Common myeloid progenitor, CD34-positive (primary cell): ENCODE measurements around the gene KRT78.

ENCODE experiments used
- CTCF ChIA-PET: fragments of 350-600 bp; sonication (Branson Sonifier 250); formaldehyde crosslinking; loops from one replicate; lab custom pipeline; 2021; ENCODE audit warnings: antibody characterized with exemption; lab: Charles Lee
- POLR2A ChIA-PET: fragments of 350-600 bp; sonication (Branson Sonifier 250); formaldehyde crosslinking; loops from one replicate; lab custom pipeline; 2021; ENCODE audit warnings: antibody characterized with exemption; lab: Charles Lee
- DNase-seq, 3 donors: peaks; one replicate each; pipeline versions ENCODE4 v3.0.0 to v3.0.0-alpha.2; 2013
- H3K27ac ChIP-seq, 2 experiments: 1 replicate in 1 of 2; 2 replicates in 1 of 2; pipeline ENCODE4 v1.7.0; 2013; ENCODE audit warnings: inconsistent platforms in 2 of 2, low read length in 2 of 2, mild to moderate bottlenecking in 2 of 2, low read depth in 1 of 2, moderate library complexity in 1 of 2; ENCODE audit not compliant: severe bottlenecking in 2 of 2, insufficient read depth in 1 of 2, poor library complexity in 1 of 2
- H3K27me3 ChIP-seq, 5 experiments: replicated peaks in 2 of 5; 1 replicate in 3 of 5; 2 replicates in 2 of 5; pipeline versions ENCODE4 v1.6.1 to v1.7.0; 2013; ENCODE audit warnings: low read length in 4 of 5, mild to moderate bottlenecking in 2 of 5, moderate library complexity in 2 of 5, inconsistent platforms in 1 of 5; ENCODE audit not compliant: insufficient read depth in 5 of 5, control insufficient read depth in 4 of 5
- H3K36me3 ChIP-seq, 4 experiments: 1 replicate in 2 of 4; 2 replicates in 2 of 4; pipeline versions ENCODE4 v1.6.1 to v1.7.0; 2013; ENCODE audit warnings: low read length in 3 of 4, control low read depth in 1 of 4, mild to moderate bottlenecking in 1 of 4; ENCODE audit not compliant: control insufficient read depth in 4 of 4, insufficient read depth in 4 of 4
- H3K4me1 ChIP-seq, 4 experiments: 1 replicate in 3 of 4; 2 replicates in 1 of 4; pipeline versions ENCODE4 v1.6.1 to v1.7.1; 2013; ENCODE audit warnings: low read length in 3 of 4, mild to moderate bottlenecking in 3 of 4, control low read depth in 1 of 4, inconsistent platforms in 1 of 4, moderate library complexity in 1 of 4; ENCODE audit not compliant: control insufficient read depth in 4 of 4, insufficient read depth in 4 of 4; ENCODE audit errors: control extremely low read depth in 1 of 4
- H3K4me3 ChIP-seq, 7 experiments: 1 replicate in 4 of 7; 2 replicates in 3 of 7; pipeline versions ENCODE4 v1.5.1 to v1.7.0; 2013; ENCODE audit warnings: mild to moderate bottlenecking in 7 of 7, low read length in 6 of 7, moderate library complexity in 6 of 7, inconsistent platforms in 2 of 7, low read depth in 2 of 7, control low read depth in 1 of 7; ENCODE audit not compliant: insufficient read depth in 4 of 7, control insufficient read depth in 1 of 7; ENCODE audit errors: extremely low read depth in 1 of 7
- H3K9me3 ChIP-seq, 5 experiments: 1 replicate in 4 of 5; 2 replicates in 1 of 5; pipeline versions ENCODE4 v1.6.1 to v1.7.1; 2013; ENCODE audit warnings: low read length in 4 of 5, mild to moderate bottlenecking in 2 of 5, inconsistent platforms in 1 of 5, low read depth in 1 of 5, moderate library complexity in 1 of 5; ENCODE audit not compliant: control insufficient read depth in 4 of 5, insufficient read depth in 2 of 5; ENCODE audit errors: control extremely low read depth in 1 of 5
- WGBS: methylation state at CpG from one replicate; pipeline ENCODE4 v1.1.5; 2013; ENCODE audit not compliant: insufficient coverage; 5-methylcytosine and 5-hydroxymethylcytosine counted together

KRT78 gene

DNA sequence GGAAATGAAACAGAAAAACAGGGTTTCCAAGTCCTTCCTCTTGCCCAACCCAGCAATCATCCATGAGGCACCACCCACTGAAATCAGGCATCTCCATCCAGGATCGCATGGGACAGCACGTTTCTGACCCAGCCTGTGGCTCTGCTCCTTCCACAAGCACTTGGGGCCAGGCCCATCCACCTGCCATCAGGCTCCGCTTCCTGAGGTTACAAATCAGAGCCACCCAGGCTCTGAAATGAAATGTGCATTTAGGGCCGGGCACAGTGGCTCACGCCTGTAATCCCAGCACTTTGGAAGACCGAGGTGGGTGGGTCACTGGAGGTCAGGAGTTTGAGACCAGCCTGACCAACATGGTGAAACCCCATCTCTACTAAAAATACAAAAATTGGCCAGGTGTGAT is 717 bp upstream of the KRT78 start:
- H3K4me1 ChIP-seq: no peaks in the 10 kb centered on the region
- H3K36me3 ChIP-seq: no peaks in the 10 kb centered on the region
- H3K4me3 ChIP-seq: no peak overlapping the region
- H3K9me3 ChIP-seq: no peaks in the 10 kb centered on the region
- no peak overlapping the region for H3K27ac ChIP-seq
- ChIA-PET CTCF (no interaction called here), POLR2A (no interaction called here)
- WGBS: 95% methylated on average over 4 of the region's 6 CpGs
- DNase-seq: no peak
- H3K27me3 ChIP-seq: peaks cover 0 to 9% (median 5%) of the 10 kb centered on the region in 5 experiments

DNA sequence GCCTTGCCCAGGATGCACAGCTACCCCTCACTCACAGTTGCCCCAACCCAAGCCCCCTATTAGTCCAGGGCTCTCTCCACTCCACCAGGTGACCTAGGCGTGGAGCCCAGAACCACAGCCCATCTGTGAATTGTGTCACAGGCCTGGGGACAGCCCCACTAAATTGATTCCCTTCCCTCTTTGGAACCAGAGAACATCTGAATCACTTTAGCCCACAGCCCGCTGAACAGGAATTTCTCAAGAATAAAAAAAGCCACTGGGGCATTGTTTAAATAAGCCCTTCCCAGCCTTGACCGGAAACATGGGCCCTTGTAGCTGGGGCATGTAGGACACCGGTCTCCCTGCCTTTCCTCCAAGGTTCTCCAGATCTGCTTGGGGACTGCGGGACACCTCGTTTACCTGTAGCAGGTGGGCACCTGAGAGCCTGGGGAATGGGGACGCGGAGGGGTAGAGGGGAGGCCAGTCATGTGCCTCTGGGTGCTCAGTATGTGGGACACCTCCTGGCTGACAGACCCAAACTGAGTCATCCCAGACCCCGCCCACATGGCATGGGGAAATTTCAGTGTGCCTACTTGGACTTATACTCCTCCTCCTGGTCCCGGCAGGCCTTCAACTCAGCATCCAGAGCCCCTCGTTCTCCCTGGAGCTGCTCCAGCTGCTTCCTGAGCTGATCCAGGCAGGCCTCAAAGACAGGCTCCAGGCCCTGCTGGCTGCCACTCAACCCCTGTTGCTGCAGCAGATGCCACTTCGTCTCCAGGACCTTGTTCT is 1.3 kb downstream of the KRT78 start:
- Histone ChIP-seq H3K4me3 (no peak overlapping the region), H3K4me1 (no peaks in the 10 kb centered on the region), H3K27me3 (peaks cover 0 to 11% (median 5%) of the 10 kb centered on the region in 5 experiments), H3K36me3 (no peaks in the 10 kb centered on the region), H3K27ac (no peak overlapping the region), H3K9me3 (no peaks in the 10 kb centered on the region)
- 95% methylated on average over 12 of the region's 12 CpGs for WGBS
- CTCF ChIA-PET: no interaction called here
- POLR2A ChIA-PET: no interaction called here
- no peak for DNase-seq

- POLR2A ChIA-PET: no interaction called here
- H3K4me1 ChIP-seq: peaks cover 0 to 5% (median 2%) of the 10 kb centered on the region in 4 experiments
- 88% methylated on average over 8 of the region's 8 CpGs for WGBS
- no peak overlapping the region for H3K27ac ChIP-seq
- peaks cover 0 to 7% (median under 1%) of the 10 kb centered on the region in 5 experiments for H3K27me3 ChIP-seq
- DNase-seq: no peak
- CTCF ChIA-PET: no interaction called here
- H3K4me3 ChIP-seq: no peak overlapping the region
- no peaks in the 10 kb centered on the region for H3K36me3 ChIP-seq
- no peaks in the 10 kb centered on the region for H3K9me3 ChIP-seq
These were observed 2.3 kb downstream of the KRT78 start for GRCh38 chr12:52846356-52846970.

DNA sequence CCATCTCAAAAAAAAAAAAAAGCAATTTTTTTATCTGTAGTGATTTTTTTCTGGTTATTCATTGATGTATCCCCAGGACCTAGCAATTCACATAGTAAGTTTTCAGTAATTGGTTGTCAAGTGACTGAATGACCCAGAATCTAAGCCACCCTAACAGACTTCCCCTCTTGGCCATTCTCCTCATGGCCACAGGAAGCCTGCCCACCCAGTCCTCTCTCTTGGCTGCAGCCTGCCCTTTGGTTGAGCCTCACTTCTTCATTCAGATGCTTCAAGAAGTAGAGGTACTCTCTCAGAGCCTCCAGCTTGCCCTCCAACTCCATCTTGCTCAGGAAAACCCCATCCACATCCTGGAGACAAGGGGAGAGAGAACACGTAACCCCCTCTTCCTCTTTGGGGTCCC is 2.8 kb downstream of the KRT78 start:
- no peak overlapping the region for H3K4me3 ChIP-seq
- H3K4me1 ChIP-seq: peaks cover 0 to 5% (median 2%) of the 10 kb centered on the region in 4 experiments
- ChIA-PET POLR2A (no interaction called here), CTCF (no interaction called here)
- no peaks in the 10 kb centered on the region for H3K36me3 ChIP-seq
- peaks cover 0 to 6% (median 0%) of the 10 kb centered on the region in 5 experiments for H3K27me3 ChIP-seq
- no peak for DNase-seq
- H3K27ac ChIP-seq: no peak overlapping the region
- no peaks in the 10 kb centered on the region for H3K9me3 ChIP-seq
- WGBS: no CpG with 5 or more reads among the region's 1 CpG

- Histone ChIP-seq H3K27me3 (peaks cover 0 to 8% (median 0%) of the 10 kb centered on the region in 5 experiments), H3K4me1 (peaks cover 0 to 5% (median 2%) of the 10 kb centered on the region in 4 experiments), H3K4me3 (no peak overlapping the region), H3K27ac (no peak overlapping the region), H3K36me3 (no peaks in the 10 kb centered on the region), H3K9me3 (no peaks in the 10 kb centered on the region)
- no peak for DNase-seq
- ChIA-PET POLR2A (no interaction called here), CTCF (interaction anchor here (0.6 to 1.6 kb wide), 3 partner anchors 21 to 265 kb away, joined by 3 read pairs; no protein-coding TSS in a partner anchor)
- 98% methylated on average over 11 of the region's 11 CpGs for WGBS
These were observed 4.4 kb downstream of the KRT78 start for GRCh38 chr12:52844386-52844785.

GRCh38 chr12:52839436-52840105 is 9.2 kb downstream of the KRT78 start:
- CTCF ChIA-PET: interaction anchor here (1.0 to 2.9 kb wide), 5 partner anchors 12 to 257 kb away, joined by 3 to 8 read pairs (median 3); no protein-coding TSS in a partner anchor
- H3K36me3 ChIP-seq: no peaks in the 10 kb centered on the region
- WGBS: 94% methylated on average over 16 of the region's 18 CpGs
- H3K9me3 ChIP-seq: no peaks in the 10 kb centered on the region
- no peak overlapping the region for H3K4me3 ChIP-seq
- H3K27me3 ChIP-seq: peaks cover 0 to 6% (median 0%) of the 10 kb centered on the region in 5 experiments
- DNase-seq: no peak
- H3K27ac ChIP-seq: no peak overlapping the region
- POLR2A ChIA-PET: no interaction called here
- H3K4me1 ChIP-seq: peaks cover 0 to 15% (median 6%) of the 10 kb centered on the region in 4 experiments
